ENCODE measurements around the gene MED22.

- TF ChIP-seq KLF7 (tag by site-specific recombination; IDR thresholded peaks at IDR 0.05; ENCODE audit: borderline replicate concordance) (no peak), ZNF664 (tag by site-specific recombination; IDR thresholded peaks at IDR 0.05) (no peak), ZNF626 (tag by site-specific recombination; IDR thresholded peaks at IDR 0.05) (no peak), ZNF530 (tag by site-specific recombination; IDR thresholded peaks at IDR 0.05; ENCODE audit: low read depth) (no peak; the same call in 1 of the 2 replicates), TSHZ1 (tag by site-specific recombination; IDR thresholded peaks at IDR 0.05; ENCODE audit: borderline replicate concordance) (no peak)
- TF ChIP-seq, protein P1, sequence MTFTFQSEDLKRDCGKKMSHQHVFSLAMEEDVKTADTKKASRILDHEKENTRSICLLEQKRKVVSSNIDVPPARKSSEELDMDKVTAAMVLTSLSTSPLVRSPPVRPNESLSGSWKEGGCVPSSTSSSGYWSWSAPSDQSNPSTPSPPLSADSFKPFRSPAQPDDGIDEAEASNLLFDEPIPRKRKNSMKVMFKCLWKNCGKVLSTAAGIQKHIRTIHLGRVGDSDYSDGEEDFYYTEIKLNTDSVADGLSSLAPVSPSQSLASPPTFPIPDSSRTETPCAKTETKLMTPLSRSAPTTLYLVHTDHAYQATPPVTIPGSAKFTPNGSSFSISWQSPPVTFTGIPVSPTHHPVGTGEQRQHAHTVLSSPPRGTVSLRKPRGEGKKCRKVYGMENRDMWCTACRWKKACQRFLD (tag by site-specific recombination; IDR thresholded peaks at IDR 0.05), result no peak
These were observed 34.7 kb upstream of the MED22 start for GRCh38 chr9:133382507-133383141.

All from HEK293 (cell line).